HFF-Myc (cell line): ENCODE data around the gene NUTF2.

Source experiments
- DNase-seq: peaks from one replicate; pipeline ENCODE4 v3.0.0-alpha.2; 2011; ENCODE audit warnings: low read depth; ENCODE audit errors: extremely low read depth
- H3K4me3 ChIP-seq: replicated peaks from 2 replicates; pipeline ENCODE4 v1.5.1; 2011; ENCODE audit warnings: low read depth, mild to moderate bottlenecking, control low read depth, low read length
- CTCF ChIP-seq: IDR thresholded peaks from 2 replicates; pipeline ENCODE4 v1.5.1; 2012; ENCODE audit warnings: mild to moderate bottlenecking, low read depth, low read length, control low read depth; ENCODE audit errors: missing control alignments

Gene NUTF2

GRCh38 chr16:67805718-67806427, 40.9 kb upstream of the NUTF2 start:
- peak overlapping the region; percentile 96 for H3K4me3 ChIP-seq
- DNase-seq: no peak
- no peak for TF ChIP-seq CTCF

DNA sequence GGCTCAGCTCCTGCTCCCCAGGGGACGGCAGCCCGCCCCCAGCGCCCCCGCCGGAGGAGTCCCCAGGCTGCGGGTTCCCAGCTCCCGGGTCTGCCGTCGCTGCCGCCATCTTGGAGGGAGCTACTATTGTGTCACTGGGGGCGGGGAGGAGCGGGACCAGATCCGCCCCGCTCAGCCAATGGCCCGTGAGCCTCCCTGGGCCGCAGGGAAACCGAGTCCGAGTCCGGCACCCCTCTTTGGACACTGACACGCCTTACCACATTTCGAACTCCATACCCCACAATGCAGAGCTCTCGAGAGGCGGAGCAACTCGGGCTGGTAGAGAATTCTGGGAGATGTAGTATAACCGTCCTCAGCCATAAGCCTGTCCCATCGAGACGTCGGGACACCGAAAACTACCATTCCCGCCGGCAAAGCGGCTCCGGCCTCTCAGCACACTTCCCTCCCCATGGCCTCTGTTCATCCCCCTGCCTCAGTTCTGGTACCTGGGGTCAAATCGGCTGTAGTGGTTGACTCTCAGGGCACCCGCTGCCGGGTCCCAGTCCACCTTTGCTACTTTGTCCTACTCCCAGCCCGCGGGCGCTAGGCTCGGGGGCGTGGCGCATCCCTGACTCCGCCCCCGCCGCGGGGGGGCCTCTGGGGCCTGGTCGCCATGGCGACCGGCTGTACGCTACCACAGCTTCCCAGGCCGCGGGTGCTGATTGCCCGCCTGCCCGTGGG, 40.1 kb upstream of the NUTF2 start, which contains the start of the genes RANBP10 and TSNAXIP1:
TSS of gene RANBP10 (minus strand) at position 133 of the 720 bp plus-strand sequence. CDS start at position 109, 24 bp downstream.
TSS of gene TSNAXIP1 (plus strand) at position 462 of the 720 bp plus-strand sequence. CDS start 261 bp downstream, outside the sequence.
- TF ChIP-seq CTCF: no peak
- peak; percentile 99 for DNase-seq

GRCh38 chr16:67807148-67807682, 39.5 kb upstream of the NUTF2 start:
- no peak for TF ChIP-seq CTCF
- H3K4me3 ChIP-seq: peak overlapping the region; percentile 96
- DNase-seq: no peak

More for the DNA sequence above, 40.1 kb upstream of the NUTF2 start, which contains the start of the genes RANBP10 and TSNAXIP1:
- peak within 1 kb of the TSS; percentile 96 for H3K4me3 ChIP-seq

DNA sequence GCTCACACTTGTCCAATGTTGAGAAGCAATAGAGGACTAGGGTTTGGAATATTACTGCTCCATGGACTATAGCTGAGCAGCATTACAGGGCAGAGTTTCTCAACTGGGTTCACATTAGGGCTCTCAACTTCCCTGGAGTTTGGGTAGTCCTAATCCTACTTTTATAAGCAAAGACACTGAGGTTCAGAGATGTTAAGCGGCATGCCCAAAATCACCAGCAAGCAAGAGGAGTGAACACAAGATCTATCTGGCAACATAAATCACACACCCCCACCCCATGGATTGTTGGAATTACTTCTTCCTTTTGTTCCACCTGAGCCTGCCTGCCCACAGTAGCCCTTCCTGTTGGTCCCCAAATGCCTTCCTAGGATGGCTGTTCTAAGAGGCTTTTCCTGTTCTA, 34.8 kb upstream of the NUTF2 start:
- DNase-seq: no peak
- no peak for TF ChIP-seq CTCF
- no peak overlapping the region for H3K4me3 ChIP-seq

GRCh38 chr16:67814567-67814966, 32.2 kb upstream of the NUTF2 start:
- no peak for TF ChIP-seq CTCF
- H3K4me3 ChIP-seq: no peak overlapping the region
- DNase-seq: no peak

DNA sequence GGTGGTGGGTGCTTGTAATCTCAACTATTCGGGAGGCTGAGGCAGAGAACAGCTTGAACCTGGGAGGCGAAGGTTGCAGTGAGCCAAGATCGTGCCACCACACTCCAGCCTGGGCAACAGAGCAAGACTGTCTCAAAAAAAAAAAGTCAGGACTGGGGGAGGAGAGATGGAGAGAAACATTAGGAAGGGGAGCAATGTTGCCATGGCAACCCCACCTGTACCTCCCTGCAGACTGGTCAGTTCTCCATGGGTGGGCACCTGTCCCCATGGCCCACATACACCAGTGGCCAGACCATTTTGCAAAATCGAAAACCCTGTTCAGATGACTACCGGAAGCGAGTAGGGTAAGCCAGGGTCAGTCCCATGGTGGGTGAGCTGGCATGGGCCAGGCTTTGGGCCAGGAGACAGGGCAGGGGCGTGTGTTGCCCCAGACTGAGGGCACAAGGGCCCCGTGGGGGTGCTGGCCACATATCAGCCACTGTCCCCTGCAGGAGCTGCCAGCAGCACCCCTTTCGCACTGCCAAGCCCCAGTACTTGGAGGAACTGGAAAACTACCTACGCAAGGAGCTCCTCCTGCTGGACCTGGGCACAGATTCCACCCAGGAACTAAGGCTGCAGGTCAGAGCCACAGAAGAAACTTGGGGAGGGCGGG, 26.0 kb upstream of the NUTF2 start:
- TF ChIP-seq CTCF: no peak
- H3K4me3 ChIP-seq: no peak overlapping the region
- DNase-seq: no peak
